Lower lobe of right lung (tissue), 2 donors: ENCODE measurements around the gene MFN2. TPM values are rescaled to one million over a fixed set of nuclear protein-coding genes. Genes with fewer than 3 reads are reported as not detected.
A peak's percentile ranks its signal among the peaks of the same experiment; 100 is the strongest.

ENCODE experiments used
- ATAC-seq, 2 donors: fragments of 200-7000 bp; cut with Tn5 transposase; one replicate each; pipeline ENCODE4 v1.9.1; 2020 to 2022; ENCODE audit warnings: mild to moderate bottlenecking in 2 of 2, moderate library complexity in 2 of 2
- DNase-seq: peaks from one replicate; pipeline ENCODE4 v3.0.0-alpha.2; 2020
- H3K27ac ChIP-seq: fragments of 200-600 bp; one replicate; pipeline ENCODE4 v1.8.0; 2022
- H3K27me3 ChIP-seq: fragments of 200-600 bp; one replicate; pipeline ENCODE4 v1.8.0; 2022; ENCODE audit warnings: low read depth
- H3K36me3 ChIP-seq: fragments of 200-600 bp; one replicate; pipeline ENCODE4 v1.8.0; 2022; ENCODE audit warnings: mild to moderate bottlenecking
- H3K4me1 ChIP-seq: fragments of 200-600 bp; one replicate; pipeline ENCODE4 v1.8.0; 2022
- H3K4me3 ChIP-seq: fragments of 200-600 bp; one replicate; pipeline ENCODE4 v1.8.0; 2022; ENCODE audit warnings: mild to moderate bottlenecking
- H3K9me3 ChIP-seq: fragments of 200-600 bp; one replicate; pipeline ENCODE4 v1.8.0; 2022
- CTCF ChIP-seq: fragments of 200-600 bp; IDR thresholded peaks from one replicate; pipeline ENCODE4 v1.8.0; 2022; ENCODE audit warnings: antibody characterized with exemption, mild to moderate bottlenecking
- intact Hi-C: fragments of 100-400 bp; cut with DNase I; formaldehyde crosslinking; loops from one replicate; pipeline ENCODE4 v1.11.0; 2022
- total RNA-seq: library from RNA; stranded (reverse); fragmentation: NEBNext Ultra II Directional; extraction: Animal tissue kit (Norgen Biotek cat#: 25700); gene quantifications from one replicate; pipeline ENCODE4 v1.2.1, GENCODE V29; 2021
- donor health status: DM: no; HTN: yes; CAD: no; lungs with severe emphysema.

The MFN2 gene
- total RNA-seq, 1 donor from 2014 or later = 72.2 TPM

- peaks cover 5% of the 10 kb centered on the region for H3K4me1 ChIP-seq
- no peaks in the 10 kb centered on the region for H3K27me3 ChIP-seq
- DNase-seq = no peak
- no peak for TF ChIP-seq CTCF
- H3K4me3 ChIP-seq = no peak overlapping the region
- ATAC-seq = no peak
- intact Hi-C loops = no loop called here
- no peak overlapping the region for H3K27ac ChIP-seq
- H3K9me3 ChIP-seq = no peaks in the 10 kb centered on the region
- H3K36me3 ChIP-seq = peaks cover 79% of the 10 kb centered on the region
Measured at GRCh38 chr1:12009318-12009947, 29.2 kb downstream of the MFN2 start.

- Histone ChIP-seq H3K27me3 (no peaks in the 10 kb centered on the region), H3K4me3 (no peak overlapping the region), H3K27ac (no peak overlapping the region), H3K9me3 (no peaks in the 10 kb centered on the region), H3K36me3 (peaks cover 64% of the 10 kb centered on the region), H3K4me1 (peaks cover 13% of the 10 kb centered on the region)
- intact Hi-C loops = no loop called here
- ATAC-seq = no peak
- no peak for DNase-seq
- no peak for TF ChIP-seq CTCF
Measured at GRCh38 chr1:12010746-12011570, 30.7 kb downstream of the MFN2 start.

- peaks cover 54% of the 10 kb centered on the region for H3K36me3 ChIP-seq
Measured at GRCh38 chr1:12011998-12012397, 31.8 kb downstream of the MFN2 start.

GRCh38 chr1:12012560-12013316, 32.5 kb downstream of the MFN2 start:
- intact Hi-C loops = no loop called here
- no peak for ATAC-seq
- H3K9me3 ChIP-seq = no peaks in the 10 kb centered on the region
- no peak for DNase-seq
- H3K36me3 ChIP-seq = peaks cover 46% of the 10 kb centered on the region
- H3K27me3 ChIP-seq = no peaks in the 10 kb centered on the region
- no peak overlapping the region for H3K27ac ChIP-seq
- no peak overlapping the region for H3K4me3 ChIP-seq
- no peak for TF ChIP-seq CTCF
- H3K4me1 ChIP-seq = peaks cover 13% of the 10 kb centered on the region

More at GRCh38 chr1:12011998-12012397, 31.8 kb downstream of the MFN2 start:
- DNase-seq (no peak), ATAC-seq (no peak)
- H3K4me1 ChIP-seq = peaks cover 13% of the 10 kb centered on the region
- intact Hi-C loops = no loop called here
- no peak for TF ChIP-seq CTCF
- H3K27me3 ChIP-seq = no peaks in the 10 kb centered on the region
- no peaks in the 10 kb centered on the region for H3K9me3 ChIP-seq
- no peak overlapping the region for H3K4me3 ChIP-seq
- no peak overlapping the region for H3K27ac ChIP-seq

GRCh38 chr1:12014141-12014991, 34.1 kb downstream of the MFN2 start:
- no peaks in the 10 kb centered on the region for H3K9me3 ChIP-seq
- H3K4me3 ChIP-seq = no peak overlapping the region
- TF ChIP-seq CTCF = no peak
- ATAC-seq (peak; percentile 68 to 73), DNase-seq (peak; percentile 71)
- no peaks in the 10 kb centered on the region for H3K27me3 ChIP-seq
- H3K27ac ChIP-seq = peak overlapping the region; percentile 77
- peaks cover 13% of the 10 kb centered on the region for H3K4me1 ChIP-seq
- H3K36me3 ChIP-seq = peaks cover 43% of the 10 kb centered on the region
- intact Hi-C loops = no loop called here
